HL-60 (cell line): Measurements from ENCODE around the gene RNF222.
"Not testable (repeated sequence)": the region's sequence is repeated elsewhere in the genome, so short reads cannot be mapped to it uniquely, and the experiment has no call there.

Experiments used
- DNase-seq, 2 experiments: peaks; one replicate each; pipeline ENCODE4 v3.0.0-alpha.2; 2010 to 2020; ENCODE audit warnings: low read depth in 1 of 2, low spot score in 1 of 2
- H3K27ac ChIP-seq: fragments of 250-450 bp; sonication (Bioruptor Pico); replicated peaks from 2 replicates; pipeline ENCODE4 v1.5.1; 2020; ENCODE audit warnings: mild to moderate bottlenecking, moderate library complexity
- H3K27me3 ChIP-seq: fragments of 250-450 bp; sonication (Bioruptor Pico); 2 replicates; pipeline ENCODE4 v1.5.1; 2021; ENCODE audit warnings: mild to moderate bottlenecking, moderate library complexity; ENCODE audit not compliant: insufficient read depth, poor library complexity, severe bottlenecking
- H3K4me3 ChIP-seq: replicated peaks from 2 replicates; pipeline ENCODE4 v1.5.1; 2011; ENCODE audit warnings: mild to moderate bottlenecking, control low read depth, low read length; ENCODE audit not compliant: insufficient read depth
- GABPA ChIP-seq: IDR thresholded peaks from 2 replicates; pipeline ENCODE4 v1.6.1; 2012; ENCODE audit warnings: low read depth
- POLR2AphosphoS5 ChIP-seq: IDR thresholded peaks from 2 replicates; pipeline ENCODE4 v1.6.1; 2012; ENCODE audit warnings: low read depth
- REST ChIP-seq: IDR thresholded peaks from 2 replicates; pipeline ENCODE4 v1.6.1; 2012; ENCODE audit warnings: low read depth; ENCODE audit not compliant: insufficient replicate concordance
- SPI1 ChIP-seq: IDR thresholded peaks from 2 replicates; pipeline ENCODE4 v1.6.1; 2012; ENCODE audit warnings: low read depth, mild to moderate bottlenecking, borderline replicate concordance
- TF ChIP-seq, protein P1 (sequence below): IDR thresholded peaks from one replicate; pipeline ENCODE4 v1.5.1; 2011; ENCODE audit warnings: low read length, control low read depth, inconsistent platforms; ENCODE audit not compliant: insufficient read depth

RNF222 gene

GRCh38 chr17:8380049-8380448, 17.6 kb downstream of the RNF222 start:
- Histone ChIP-seq H3K4me3 (peak overlapping the region; percentile 62), H3K27ac (peak overlapping the region; percentile 9; the same call in 1 of the 2 replicates), H3K27me3 (no peaks in the 10 kb centered on the region)
- no peak for DNase-seq
- TF ChIP-seq SPI1 (no peak), POLR2AphosphoS5 (no peak)

DNA sequence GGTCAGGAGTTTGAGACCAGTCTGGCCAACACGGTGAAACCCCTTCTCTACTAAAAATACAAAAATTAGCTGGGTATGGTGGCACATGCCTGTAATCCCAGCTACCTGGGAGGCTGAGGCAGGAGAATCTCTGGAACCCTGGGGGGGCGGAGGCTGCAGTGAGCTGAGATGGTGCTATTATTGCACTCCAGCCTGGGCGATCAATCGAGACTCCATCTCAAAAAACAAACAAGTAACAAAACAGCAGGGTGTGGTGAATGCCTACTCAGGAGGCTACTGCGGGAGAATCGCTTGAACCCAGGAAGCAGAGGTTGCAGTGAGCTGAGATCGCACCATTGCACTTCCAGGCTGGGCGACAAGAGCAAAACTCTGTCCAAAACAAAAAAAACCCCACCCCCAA, 19.5 kb downstream of the RNF222 start:
- not testable (repeated sequence) for H3K27me3 ChIP-seq, H3K27ac ChIP-seq, H3K4me3 ChIP-seq, DNase-seq

GRCh38 chr17:8377422-8377821, 20.2 kb downstream of the RNF222 start:
- TF ChIP-seq POLR2AphosphoS5 = no peak
- TF ChIP-seq, protein P1, sequence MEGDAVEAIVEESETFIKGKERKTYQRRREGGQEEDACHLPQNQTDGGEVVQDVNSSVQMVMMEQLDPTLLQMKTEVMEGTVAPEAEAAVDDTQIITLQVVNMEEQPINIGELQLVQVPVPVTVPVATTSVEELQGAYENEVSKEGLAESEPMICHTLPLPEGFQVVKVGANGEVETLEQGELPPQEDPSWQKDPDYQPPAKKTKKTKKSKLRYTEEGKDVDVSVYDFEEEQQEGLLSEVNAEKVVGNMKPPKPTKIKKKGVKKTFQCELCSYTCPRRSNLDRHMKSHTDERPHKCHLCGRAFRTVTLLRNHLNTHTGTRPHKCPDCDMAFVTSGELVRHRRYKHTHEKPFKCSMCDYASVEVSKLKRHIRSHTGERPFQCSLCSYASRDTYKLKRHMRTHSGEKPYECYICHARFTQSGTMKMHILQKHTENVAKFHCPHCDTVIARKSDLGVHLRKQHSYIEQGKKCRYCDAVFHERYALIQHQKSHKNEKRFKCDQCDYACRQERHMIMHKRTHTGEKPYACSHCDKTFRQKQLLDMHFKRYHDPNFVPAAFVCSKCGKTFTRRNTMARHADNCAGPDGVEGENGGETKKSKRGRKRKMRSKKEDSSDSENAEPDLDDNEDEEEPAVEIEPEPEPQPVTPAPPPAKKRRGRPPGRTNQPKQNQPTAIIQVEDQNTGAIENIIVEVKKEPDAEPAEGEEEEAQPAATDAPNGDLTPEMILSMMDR = no peak
- TF ChIP-seq GABPA = no peak
- TF ChIP-seq REST = no peak
- no peak for TF ChIP-seq SPI1
- Histone ChIP-seq H3K4me3 (no peak overlapping the region), H3K27ac (no peak overlapping the region), H3K27me3 (no peaks in the 10 kb centered on the region)
- no peak for DNase-seq

DNA sequence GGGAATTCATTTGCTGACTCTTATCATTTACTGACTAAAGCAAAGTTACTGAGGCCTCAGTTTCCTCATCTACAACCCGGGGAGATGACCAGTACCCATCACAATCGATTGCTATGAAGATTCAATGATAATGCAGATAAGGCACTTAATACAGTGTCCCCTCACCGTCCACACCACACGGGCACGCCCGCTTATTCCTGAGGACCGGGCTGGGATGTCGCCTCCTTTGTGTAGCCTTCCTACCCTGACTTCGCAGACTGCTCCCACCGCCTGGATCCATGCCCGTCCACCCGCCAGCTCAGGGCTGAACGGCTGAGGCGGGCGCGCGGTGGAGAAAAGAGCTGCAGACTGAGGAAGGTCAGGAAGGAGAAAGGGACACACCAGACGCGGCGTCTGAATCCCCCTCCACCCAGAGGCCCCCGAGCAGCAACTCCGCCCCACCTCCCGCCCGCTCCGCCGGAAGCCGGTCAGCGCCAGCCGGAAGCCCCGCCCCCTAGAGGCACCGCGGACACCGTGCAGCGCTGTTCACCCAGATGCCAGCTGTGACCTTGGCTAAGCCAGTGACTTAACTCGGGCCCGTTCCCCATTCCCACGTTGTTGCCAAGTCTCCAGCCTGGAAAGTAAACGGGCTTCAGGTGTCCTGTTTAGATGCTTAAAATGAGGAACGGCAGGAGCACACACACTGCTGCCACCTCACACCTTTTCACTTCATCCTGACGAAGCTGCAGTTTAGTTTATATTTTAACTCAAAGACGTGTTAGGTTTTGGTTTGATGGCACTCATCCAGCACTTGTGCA, 21.2 kb downstream of the RNF222 start, which contains the start of gene KRABD2:
KRABD2 (minus strand) TSS at position 434 of the 797 bp plus-strand sequence.
- peak; percentile 84 for TF ChIP-seq GABPA
- peak; percentile 1; the same call in 1 of the 2 replicates for TF ChIP-seq SPI1
- TF ChIP-seq, protein P1 = peak; percentile 25
- no peak for TF ChIP-seq REST
- peak; percentile 97; the same call in 1 of the 2 replicates for TF ChIP-seq POLR2AphosphoS5
- Histone ChIP-seq H3K27ac (peak within 1 kb of the TSS; percentile 63), H3K27me3 (no peaks in the 10 kb centered on the region), H3K4me3 (peak within 1 kb of the TSS; percentile 32)
- DNase-seq = peak; percentile 57 to 79
